ENCODE measurements around the gene IQGAP2.

IQGAP2 gene

GRCh38 chr5:76667495-76667894, 264.4 kb downstream of the IQGAP2 start:
- TF ChIP-seq CTCF (conservative IDR thresholded peaks at IDR 0.05) = no peak
- no peak overlapping the region for H3K27ac ChIP-seq

- TF ChIP-seq CTCF (conservative IDR thresholded peaks at IDR 0.05) = no peak
These were observed 266.2 kb downstream of the IQGAP2 start for GRCh38 chr5:76669245-76669644.

GRCh38 chr5:76670508-76670907, 267.4 kb downstream of the IQGAP2 start:
- no peak for TF ChIP-seq CTCF (conservative IDR thresholded peaks at IDR 0.05)

More at GRCh38 chr5:76669245-76669644, 266.2 kb downstream of the IQGAP2 start:
- no peak overlapping the region for H3K27ac ChIP-seq

GRCh38 chr5:76672242-76672641, 269.2 kb downstream of the IQGAP2 start:
- TF ChIP-seq CTCF (conservative IDR thresholded peaks at IDR 0.05) = no peak
- H3K27ac ChIP-seq = no peak overlapping the region

More at GRCh38 chr5:76670508-76670907, 267.4 kb downstream of the IQGAP2 start:
- no peak overlapping the region for H3K27ac ChIP-seq

- no peak for TF ChIP-seq CTCF (conservative IDR thresholded peaks at IDR 0.05)
- no peak overlapping the region for H3K27ac ChIP-seq
These were observed 270.0 kb downstream of the IQGAP2 start for GRCh38 chr5:76673125-76673524.

GRCh38 chr5:76674330-76675066, 271.4 kb downstream of the IQGAP2 start:
- no peak for TF ChIP-seq CTCF (conservative IDR thresholded peaks at IDR 0.05)
- H3K27ac ChIP-seq = no peak overlapping the region

- TF ChIP-seq CTCF (conservative IDR thresholded peaks at IDR 0.05) = no peak
- H3K27ac ChIP-seq = no peak overlapping the region
These were observed 272.3 kb downstream of the IQGAP2 start for GRCh38 chr5:76675364-76675763.

Data from VCaP (cell line).